Dermis microvascular lymphatic vessel endothelial cell (primary cell): ENCODE measurements around the gene PROM2. TPM values are rescaled to one million over a fixed set of nuclear protein-coding genes. Genes with fewer than 3 reads are reported as not detected.

Source experiments
- DNase-seq, 2 donors: peaks; one replicate each; pipeline versions ENCODE4 v3.0.0 to v3.0.0-alpha.2; 2010; ENCODE audit warnings: low read depth in 2 of 2
- total RNA-seq: library from RNA; depleted of rRNA; stranded (reverse); fragments of >200 nt; gene quantifications from 2 replicates; pipeline ENCODE4 v1.2.1, GENCODE V29; 2014

PROM2 gene
- total RNA-seq, 1 donor from 2014 or later, result under 0.01 TPM

GRCh38 chr2:95306336-95306895 is 32.2 kb downstream of the PROM2 start:
- no peak for DNase-seq

GRCh38 chr2:95307036-95307435 is 32.8 kb downstream of the PROM2 start:
- DNase-seq, result no peak

GRCh38 chr2:95307878-95308277 is 33.6 kb downstream of the PROM2 start:
- no peak for DNase-seq

GRCh38 chr2:95308426-95308990 is 34.3 kb downstream of the PROM2 start:
- DNase-seq, result no peak

GRCh38 chr2:95309599-95309998 is 35.4 kb downstream of the PROM2 start:
- DNase-seq, result no peak

- no peak for DNase-seq
Observed at GRCh38 chr2:95310216-95310615, 36.0 kb downstream of the PROM2 start.

GRCh38 chr2:95310651-95311050 is 36.4 kb downstream of the PROM2 start:
- no peak for DNase-seq

GRCh38 chr2:95311815-95312542 is 37.7 kb downstream of the PROM2 start:
- no peak for DNase-seq

GRCh38 chr2:95312543-95313201 is 38.4 kb downstream of the PROM2 start:
- DNase-seq, result no peak

GRCh38 chr2:95313296-95314131 is 39.3 kb downstream of the PROM2 start:
- DNase-seq, result no peak

- DNase-seq, result no peak
Observed at GRCh38 chr2:95314598-95314963, 40.3 kb downstream of the PROM2 start.

GRCh38 chr2:95314964-95315611 is 40.8 kb downstream of the PROM2 start:
- peak in 1 of 2 donors; percentile 24 for DNase-seq

- no peak for DNase-seq
Observed at GRCh38 chr2:95315801-95316411, 41.7 kb downstream of the PROM2 start.

GRCh38 chr2:95316466-95317122 is 42.3 kb downstream of the PROM2 start:
- DNase-seq, result no peak

- no peak for DNase-seq
Observed at GRCh38 chr2:95317123-95317500, 42.9 kb downstream of the PROM2 start.

- no peak for DNase-seq
Observed at GRCh38 chr2:95317665-95318425, 43.6 kb downstream of the PROM2 start.

GRCh38 chr2:95318431-95319220 is 44.4 kb downstream of the PROM2 start:
- no peak for DNase-seq

- DNase-seq, result no peak
Observed at GRCh38 chr2:95319481-95320343, 45.5 kb downstream of the PROM2 start.
